Liver (tissue), 9 donors: ENCODE measurements around the gene CES4A. TPM values are rescaled to one million over a fixed set of nuclear protein-coding genes. Genes with fewer than 3 reads are reported as not detected.

Source experiments
- DNase-seq: peaks from one replicate; pipeline ENCODE4 v3.0.0-alpha.2; 2017; ENCODE audit warnings: low spot score
- H3K27ac ChIP-seq, 2 donors: one replicate each; pipeline ENCODE4 v1.7.0; 2013; ENCODE audit warnings: inconsistent platforms in 2 of 2, low read length in 2 of 2, control low read depth in 1 of 2, low read depth in 1 of 2, mild to moderate bottlenecking in 1 of 2
- H3K27me3 ChIP-seq, 4 donors: one replicate each; pipeline versions ENCODE4 v1.6.1 to v1.7.0; 2013; ENCODE audit warnings: low read length in 3 of 4, inconsistent platforms in 1 of 4, mild to moderate bottlenecking in 1 of 4, moderate library complexity in 1 of 4; ENCODE audit not compliant: control insufficient read depth in 4 of 4, insufficient read depth in 4 of 4
- H3K36me3 ChIP-seq, 4 donors: one replicate each; pipeline versions ENCODE4 v1.6.1 to v1.7.0; 2013; ENCODE audit warnings: low read length in 3 of 4, mild to moderate bottlenecking in 3 of 4, low read depth in 1 of 4, moderate library complexity in 1 of 4; ENCODE audit not compliant: control insufficient read depth in 4 of 4, insufficient read depth in 3 of 4
- H3K4me1 ChIP-seq, 4 donors: one replicate each; pipeline versions ENCODE4 v1.6.1 to v1.7.0; 2013; ENCODE audit warnings: low read length in 3 of 4, mild to moderate bottlenecking in 3 of 4, moderate library complexity in 1 of 4; ENCODE audit not compliant: control insufficient read depth in 4 of 4, insufficient read depth in 4 of 4
- H3K4me3 ChIP-seq, 3 donors: one replicate each; pipeline versions ENCODE4 v1.6.1 to v1.7.0; 2013; ENCODE audit warnings: low read length in 3 of 3, control low read depth in 1 of 3, low read depth in 1 of 3, mild to moderate bottlenecking in 1 of 3
- H3K9ac ChIP-seq, 2 donors: one replicate each; pipeline ENCODE4 v1.7.0; 2013; ENCODE audit warnings: low read length in 2 of 2, mild to moderate bottlenecking in 2 of 2, moderate library complexity in 2 of 2, control low read depth in 1 of 2, low read depth in 1 of 2
- H3K9me3 ChIP-seq, 4 donors: one replicate each; pipeline versions ENCODE4 v1.6.1 to v1.7.0; 2013; ENCODE audit warnings: low read length in 3 of 4; ENCODE audit not compliant: control insufficient read depth in 4 of 4
- ATF3 ChIP-seq: IDR thresholded peaks from 2 replicates; pipeline ENCODE4 v1.6.1; 2016; ENCODE audit warnings: antibody characterized with exemption
- CTCF ChIP-seq: fragments of 150-350 bp; IDR thresholded peaks from 2 replicates; pipeline ENCODE4 v1.5.1; 2017; ENCODE audit warnings: improper control_type of control experiment, low read depth, low read length; ENCODE audit not compliant: missing input control
- EGR1 ChIP-seq, 2 donors: IDR thresholded peaks; 2 replicates each; pipeline ENCODE4 v1.6.1; 2016 to 2018; ENCODE audit warnings: antibody characterized with exemption in 2 of 2, low read depth in 2 of 2
- FOXA1 ChIP-seq: IDR thresholded peaks from 2 replicates; pipeline ENCODE4 v1.6.1; 2016; ENCODE audit warnings: antibody characterized with exemption
- FOXA2 ChIP-seq: IDR thresholded peaks from 2 replicates; pipeline ENCODE4 v1.6.1; 2016; ENCODE audit warnings: antibody characterized with exemption
- GABPA ChIP-seq, 2 donors: IDR thresholded peaks in 1 of 2; conservative IDR thresholded peaks in 1 of 2; 2 replicates each; pipeline ENCODE4 v1.6.1; 2016; ENCODE audit warnings: antibody characterized with exemption in 2 of 2, mild to moderate bottlenecking in 1 of 2, moderate library complexity in 1 of 2
- HNF4A ChIP-seq, 2 donors: conservative IDR thresholded peaks; 2 replicates each; pipeline ENCODE4 v1.6.1; 2016; ENCODE audit warnings: antibody characterized with exemption in 2 of 2, mild to moderate bottlenecking in 2 of 2
- JUND ChIP-seq, 2 donors: IDR thresholded peaks; 2 replicates each; pipeline ENCODE4 v1.6.1; 2016; ENCODE audit warnings: antibody characterized with exemption in 2 of 2
- MAX ChIP-seq: IDR thresholded peaks from 2 replicates; pipeline ENCODE4 v1.6.1; 2016; ENCODE audit warnings: antibody characterized with exemption
- NR2F2 ChIP-seq: IDR thresholded peaks from 2 replicates; pipeline ENCODE4 v1.6.1; 2016; ENCODE audit warnings: antibody characterized with exemption
- RAD21 ChIP-seq, 2 donors: IDR thresholded peaks; 2 replicates each; pipeline ENCODE4 v1.6.1; 2016; ENCODE audit warnings: antibody characterized with exemption in 2 of 2, mild to moderate bottlenecking in 2 of 2
- REST ChIP-seq: IDR thresholded peaks from 2 replicates; pipeline ENCODE4 v1.6.1; 2016; ENCODE audit warnings: antibody characterized with exemption, mild to moderate bottlenecking
- RXRA ChIP-seq, 2 donors: IDR thresholded peaks; 2 replicates each; pipeline ENCODE4 v1.6.1; 2017 to 2018; ENCODE audit warnings: antibody characterized with exemption in 2 of 2, mild to moderate bottlenecking in 1 of 2
- SP1 ChIP-seq: IDR thresholded peaks from 2 replicates; pipeline ENCODE4 v1.6.1; 2018; ENCODE audit warnings: antibody characterized with exemption, mild to moderate bottlenecking
- TAF1 ChIP-seq: conservative IDR thresholded peaks from 2 replicates; pipeline ENCODE4 v1.6.1; 2016; ENCODE audit warnings: antibody characterized with exemption, mild to moderate bottlenecking
- YY1 ChIP-seq: IDR thresholded peaks from 2 replicates; pipeline ENCODE4 v1.6.1; 2016; ENCODE audit warnings: antibody characterized with exemption, mild to moderate bottlenecking
- WGBS: extraction: QIAGEN DNeasy Blood & Tissue Kit; methylation state at CpG from one replicate; pipeline ENCODE4 v1.1.7; 2013; 5-methylcytosine and 5-hydroxymethylcytosine counted together
- polyA plus RNA-seq, 2 donors: library from polyadenylated mRNA; stranded (reverse) in 1 of 2; unstranded in 1 of 2; fragments of 200-250 nt in 1 of 2; fragments of >200 nt in 1 of 2; fragmentation: Nextera tagmentation in 1 of 2; extraction: Ambion mirVana in 1 of 2; gene quantifications; one replicate each; pipeline versions ENCODE4 v1.2.1 to v1.2.3, GENCODE V29; 2013 to 2015
- total RNA-seq, 2 donors: library from RNA; depleted of rRNA; stranded (reverse); fragments of >200 nt; gene quantifications; one replicate each; pipeline ENCODE4 v1.2.3, GENCODE V29; 2014
- TF ChIP-seq, protein P1 (sequence below): IDR thresholded peaks from 2 replicates; pipeline ENCODE4 v1.6.1; 2016; ENCODE audit warnings: antibody characterized with exemption
- donor health status: healthy.
- donor health status: healthy.
- donor health status: healthy.
- donor health status: healthy.
- donor health status: healthy.

The CES4A gene
- total and polyA plus RNA-seq, 4 donors, result 1.6 to 20.5 (median 11.3) TPM

DNA sequence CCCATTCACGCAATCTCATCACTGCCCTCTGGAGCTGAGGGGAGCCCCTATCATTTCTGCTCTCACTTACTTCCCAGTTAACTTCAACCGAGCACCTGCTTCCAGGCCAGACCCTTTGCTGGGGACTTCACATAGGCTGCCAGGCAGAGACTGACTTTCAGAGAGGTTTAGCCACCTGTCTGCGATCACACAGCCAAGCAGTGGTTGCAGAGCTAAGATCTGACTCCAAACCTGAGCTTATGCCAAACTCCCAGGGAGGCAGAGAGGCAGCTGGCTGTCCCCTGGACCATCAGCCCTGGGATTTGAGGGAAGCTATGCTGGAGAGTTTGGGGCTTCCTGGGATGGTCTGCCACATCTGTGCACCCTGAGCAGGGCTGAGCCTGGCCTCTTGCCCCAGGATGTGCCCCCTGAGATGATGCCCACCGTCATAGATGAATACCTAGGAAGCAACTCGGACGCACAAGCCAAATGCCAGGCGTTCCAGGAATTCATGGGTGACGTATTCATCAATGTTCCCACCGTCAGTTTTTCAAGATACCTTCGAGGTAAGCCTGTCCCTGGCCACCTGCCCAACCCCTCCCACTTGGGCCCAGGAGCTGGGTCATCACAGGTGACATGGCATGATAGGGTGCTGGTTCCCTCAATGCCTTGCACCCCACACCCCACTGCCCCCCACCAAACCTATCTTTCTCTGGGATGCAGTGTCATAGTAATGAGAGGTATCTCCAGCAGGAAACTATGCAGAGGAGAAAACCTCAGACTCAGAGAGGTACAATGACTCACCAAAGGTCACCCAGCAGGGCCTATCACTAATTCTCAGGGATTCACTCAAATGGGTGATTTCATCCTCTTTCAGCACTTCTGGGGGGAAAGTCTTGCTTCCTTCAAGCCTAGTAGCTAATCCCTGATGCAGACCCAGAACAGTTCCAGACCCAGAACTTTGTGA lies 17.3 kb upstream of the CES4A start:
- H3K27ac ChIP-seq, result no peak overlapping the region
- H3K4me1 ChIP-seq, result peaks cover 0 to 16% (median 11%) of the 10 kb centered on the region in 4 donors
- no peaks in the 10 kb centered on the region for H3K27me3 ChIP-seq
- TF ChIP-seq RXRA (IDR thresholded peaks at IDR 0.05) (no peak), RAD21 (IDR thresholded peaks at IDR 0.05) (no peak), FOXA1 (no peak), HNF4A (conservative IDR thresholded peaks at IDR 0.05) (no peak), GABPA (IDR thresholded peaks at IDR 0.05 in 1 of 2, conservative IDR thresholded peaks at IDR 0.05 in 1 of 2) (no peak), CTCF (no peak), FOXA2 (no peak), MAX (no peak), JUND (IDR thresholded peaks at IDR 0.05) (no peak), YY1 (no peak), EGR1 (IDR thresholded peaks at IDR 0.05; ENCODE audit: low read depth in 2 of 2) (no peak), REST (no peak), SP1 (no peak), ATF3 (no peak), TAF1 (no peak), NR2F2 (no peak)
- TF ChIP-seq, protein P1, sequence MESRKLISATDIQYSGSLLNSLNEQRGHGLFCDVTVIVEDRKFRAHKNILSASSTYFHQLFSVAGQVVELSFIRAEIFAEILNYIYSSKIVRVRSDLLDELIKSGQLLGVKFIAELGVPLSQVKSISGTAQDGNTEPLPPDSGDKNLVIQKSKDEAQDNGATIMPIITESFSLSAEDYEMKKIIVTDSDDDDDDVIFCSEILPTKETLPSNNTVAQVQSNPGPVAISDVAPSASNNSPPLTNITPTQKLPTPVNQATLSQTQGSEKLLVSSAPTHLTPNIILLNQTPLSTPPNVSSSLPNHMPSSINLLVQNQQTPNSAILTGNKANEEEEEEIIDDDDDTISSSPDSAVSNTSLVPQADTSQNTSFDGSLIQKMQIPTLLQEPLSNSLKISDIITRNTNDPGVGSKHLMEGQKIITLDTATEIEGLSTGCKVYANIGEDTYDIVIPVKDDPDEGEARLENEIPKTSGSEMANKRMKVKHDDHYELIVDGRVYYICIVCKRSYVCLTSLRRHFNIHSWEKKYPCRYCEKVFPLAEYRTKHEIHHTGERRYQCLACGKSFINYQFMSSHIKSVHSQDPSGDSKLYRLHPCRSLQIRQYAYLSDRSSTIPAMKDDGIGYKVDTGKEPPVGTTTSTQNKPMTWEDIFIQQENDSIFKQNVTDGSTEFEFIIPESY, result no peak
- DNase-seq, result no peak
- H3K9me3 ChIP-seq, result no peaks in the 10 kb centered on the region
- WGBS, result 84% methylated on average over 10 of the region's 10 CpGs
- no peak overlapping the region for H3K4me3 ChIP-seq
- H3K36me3 ChIP-seq, result peaks cover 0 to 8% (median 6%) of the 10 kb centered on the region in 4 donors
- no peak overlapping the region for H3K9ac ChIP-seq
